ENCODE results near the gene PALB2. TPM values are rescaled to one million over a fixed set of nuclear protein-coding genes. Genes with fewer than 3 reads are reported as not detected.

The PALB2 gene
- total RNA-seq, 3 donors from 2014 or later = 22.1 to 27.3 (median 22.9) TPM

GRCh38 chr16:23581764-23582163 lies 59.3 kb downstream of the PALB2 start:
- H3K27me3 Mint-ChIP-seq (ENCODE audit: low read depth) = no peaks in the 10 kb centered on the region
- no peaks in the 10 kb centered on the region for H3K4me1 Mint-ChIP-seq (ENCODE audit: low read depth)
- ATAC-seq (no peak), DNase-seq (no peak)
- H3K9me3 Mint-ChIP-seq = no peaks in the 10 kb centered on the region
- peaks cover 10% of the 10 kb centered on the region for H3K36me3 Mint-ChIP-seq (ENCODE audit: insufficient read depth)
- no peak overlapping the region for H3K4me3 Mint-ChIP-seq

- Mint-ChIP-seq H3K4me3 (no peak overlapping the region), H3K36me3 (ENCODE audit: insufficient read depth) (peaks cover 12% of the 10 kb centered on the region), H3K9me3 (no peaks in the 10 kb centered on the region), H3K4me1 (ENCODE audit: low read depth) (no peaks in the 10 kb centered on the region), H3K27me3 (ENCODE audit: low read depth) (no peaks in the 10 kb centered on the region)
- ATAC-seq (no peak), DNase-seq (no peak)
These were observed 60.7 kb downstream of the PALB2 start for GRCh38 chr16:23580391-23580790.

GRCh38 chr16:23579371-23579770 lies 61.7 kb downstream of the PALB2 start:
- DNase-seq (no peak), ATAC-seq (no peak)
- Mint-ChIP-seq H3K4me1 (ENCODE audit: low read depth) (no peaks in the 10 kb centered on the region), H3K27me3 (ENCODE audit: low read depth) (no peaks in the 10 kb centered on the region), H3K4me3 (no peak overlapping the region), H3K9me3 (no peaks in the 10 kb centered on the region), H3K36me3 (ENCODE audit: insufficient read depth) (peaks cover 9% of the 10 kb centered on the region)

- Mint-ChIP-seq H3K4me1 (ENCODE audit: low read depth) (no peaks in the 10 kb centered on the region), H3K36me3 (ENCODE audit: insufficient read depth) (peaks cover 13% of the 10 kb centered on the region), H3K9me3 (no peaks in the 10 kb centered on the region), H3K4me3 (no peak overlapping the region), H3K27me3 (ENCODE audit: low read depth) (no peaks in the 10 kb centered on the region)
- ATAC-seq (no peak), DNase-seq (no peak)
These were observed 62.8 kb downstream of the PALB2 start for GRCh38 chr16:23578101-23578830.

- peaks cover 16% of the 10 kb centered on the region for H3K36me3 Mint-ChIP-seq (ENCODE audit: insufficient read depth)
- H3K4me3 Mint-ChIP-seq = no peak overlapping the region
- H3K4me1 Mint-ChIP-seq (ENCODE audit: low read depth) = no peaks in the 10 kb centered on the region
- H3K27me3 Mint-ChIP-seq (ENCODE audit: low read depth) = no peaks in the 10 kb centered on the region
- DNase-seq (no peak), ATAC-seq (no peak)
- H3K9me3 Mint-ChIP-seq = no peaks in the 10 kb centered on the region
These were observed 63.6 kb downstream of the PALB2 start for GRCh38 chr16:23577493-23577892.

DNA sequence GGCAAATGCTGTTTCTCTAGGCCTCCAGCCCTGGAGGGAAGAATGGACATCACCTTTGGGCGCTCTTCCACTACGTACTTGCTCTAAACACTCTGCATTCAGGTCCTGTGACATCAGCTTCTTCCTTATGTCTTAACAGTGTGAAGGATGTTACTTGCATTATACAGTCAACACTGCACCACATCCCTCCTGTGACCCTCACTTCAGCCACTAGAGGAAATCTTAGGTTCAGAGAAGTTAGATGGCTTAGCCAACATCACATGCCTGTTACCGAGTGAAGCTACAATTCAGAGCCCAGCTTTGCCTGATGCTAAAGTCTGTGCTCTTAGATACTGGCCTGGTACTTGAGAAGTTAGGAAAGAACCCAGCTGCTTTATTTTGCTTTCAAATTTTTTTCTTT lies 65.3 kb downstream of the PALB2 start:
- Mint-ChIP-seq H3K4me3 (no peak overlapping the region), H3K4me1 (ENCODE audit: low read depth) (no peaks in the 10 kb centered on the region), H3K9me3 (no peaks in the 10 kb centered on the region), H3K27me3 (ENCODE audit: low read depth) (no peaks in the 10 kb centered on the region), H3K36me3 (ENCODE audit: insufficient read depth) (peaks cover 25% of the 10 kb centered on the region)
- no peak for ATAC-seq
- DNase-seq = no peak

- H3K4me3 Mint-ChIP-seq = no peak overlapping the region
- peaks cover 28% of the 10 kb centered on the region for H3K36me3 Mint-ChIP-seq (ENCODE audit: insufficient read depth)
- ATAC-seq = no peak
- H3K9me3 Mint-ChIP-seq = no peaks in the 10 kb centered on the region
- H3K4me1 Mint-ChIP-seq (ENCODE audit: low read depth) = peaks cover 2% of the 10 kb centered on the region
- DNase-seq = no peak
- H3K27me3 Mint-ChIP-seq (ENCODE audit: low read depth) = no peaks in the 10 kb centered on the region
These were observed 67.3 kb downstream of the PALB2 start for GRCh38 chr16:23573817-23574216.

- peaks cover 2% of the 10 kb centered on the region for H3K4me1 Mint-ChIP-seq (ENCODE audit: low read depth)
- DNase-seq (no peak), ATAC-seq (no peak)
- H3K36me3 Mint-ChIP-seq (ENCODE audit: insufficient read depth) = peaks cover 35% of the 10 kb centered on the region
- H3K27me3 Mint-ChIP-seq (ENCODE audit: low read depth) = no peaks in the 10 kb centered on the region
- H3K9me3 Mint-ChIP-seq = no peaks in the 10 kb centered on the region
- H3K4me3 Mint-ChIP-seq = no peak overlapping the region
These were observed 68.7 kb downstream of the PALB2 start for GRCh38 chr16:23572394-23572793.

- Mint-ChIP-seq H3K4me3 (no peak overlapping the region), H3K27me3 (ENCODE audit: low read depth) (no peaks in the 10 kb centered on the region), H3K36me3 (ENCODE audit: insufficient read depth) (peaks cover 39% of the 10 kb centered on the region), H3K4me1 (ENCODE audit: low read depth) (peaks cover 2% of the 10 kb centered on the region), H3K9me3 (no peaks in the 10 kb centered on the region)
- ATAC-seq (no peak), DNase-seq (no peak)
These were observed 69.2 kb downstream of the PALB2 start for GRCh38 chr16:23571895-23572294.

GRCh38 chr16:23570992-23571632 lies 70.0 kb downstream of the PALB2 start:
- Mint-ChIP-seq H3K4me1 (ENCODE audit: low read depth) (peaks cover 2% of the 10 kb centered on the region), H3K36me3 (ENCODE audit: insufficient read depth) (peaks cover 44% of the 10 kb centered on the region), H3K9me3 (no peaks in the 10 kb centered on the region), H3K27me3 (ENCODE audit: low read depth) (no peaks in the 10 kb centered on the region), H3K4me3 (no peak overlapping the region)
- DNase-seq = no peak
- ATAC-seq = no peak

DNA sequence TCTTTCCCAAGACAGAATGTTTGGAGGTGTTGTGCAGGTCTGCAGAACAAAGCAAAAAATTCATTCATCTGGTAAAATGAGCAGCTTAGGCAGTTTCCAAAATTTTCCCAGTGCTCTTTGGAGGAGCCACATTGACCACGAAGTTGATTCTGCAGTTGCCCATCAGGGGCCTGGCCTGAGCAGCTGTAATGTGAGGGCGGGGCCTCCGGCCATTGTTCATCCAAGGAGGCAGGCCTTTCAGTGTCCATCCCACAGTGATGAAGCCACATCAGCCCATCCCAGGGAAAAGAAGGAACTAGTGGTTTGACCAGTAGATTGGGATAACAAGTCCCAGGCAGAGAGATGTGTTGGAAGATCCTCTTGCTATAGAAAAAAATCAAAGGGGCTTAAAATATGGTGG lies 73.5 kb downstream of the PALB2 start:
- Mint-ChIP-seq H3K36me3 (ENCODE audit: insufficient read depth) (peaks cover 53% of the 10 kb centered on the region), H3K27me3 (ENCODE audit: low read depth) (no peaks in the 10 kb centered on the region), H3K4me1 (ENCODE audit: low read depth) (peaks cover 2% of the 10 kb centered on the region), H3K9me3 (no peaks in the 10 kb centered on the region), H3K4me3 (no peak overlapping the region)
- ATAC-seq (no peak), DNase-seq (no peak)

DNA sequence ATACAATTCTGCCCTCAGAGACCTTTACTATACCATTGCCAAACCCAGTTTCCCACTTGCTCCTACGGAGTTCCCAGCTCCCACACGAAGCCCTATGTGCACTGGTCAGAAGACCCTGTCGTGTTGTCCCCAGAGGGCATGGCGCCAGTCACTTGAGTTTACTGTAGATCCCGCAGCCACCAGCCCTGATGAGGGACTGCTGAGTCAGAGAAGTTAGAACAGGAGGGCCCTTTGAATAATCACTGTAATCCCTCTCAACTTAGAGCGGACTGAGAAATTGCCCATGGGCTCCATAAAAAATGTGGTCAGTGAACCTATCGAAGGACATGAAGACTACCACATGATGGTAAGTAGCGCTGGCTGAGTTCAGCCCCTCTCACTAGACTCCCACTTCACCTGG lies 74.4 kb downstream of the PALB2 start:
- Mint-ChIP-seq H3K36me3 (ENCODE audit: insufficient read depth) (peaks cover 52% of the 10 kb centered on the region), H3K4me1 (ENCODE audit: low read depth) (peaks cover 2% of the 10 kb centered on the region), H3K4me3 (no peak overlapping the region), H3K9me3 (no peaks in the 10 kb centered on the region), H3K27me3 (ENCODE audit: low read depth) (no peaks in the 10 kb centered on the region)
- DNase-seq (no peak), ATAC-seq (no peak)

DNA sequence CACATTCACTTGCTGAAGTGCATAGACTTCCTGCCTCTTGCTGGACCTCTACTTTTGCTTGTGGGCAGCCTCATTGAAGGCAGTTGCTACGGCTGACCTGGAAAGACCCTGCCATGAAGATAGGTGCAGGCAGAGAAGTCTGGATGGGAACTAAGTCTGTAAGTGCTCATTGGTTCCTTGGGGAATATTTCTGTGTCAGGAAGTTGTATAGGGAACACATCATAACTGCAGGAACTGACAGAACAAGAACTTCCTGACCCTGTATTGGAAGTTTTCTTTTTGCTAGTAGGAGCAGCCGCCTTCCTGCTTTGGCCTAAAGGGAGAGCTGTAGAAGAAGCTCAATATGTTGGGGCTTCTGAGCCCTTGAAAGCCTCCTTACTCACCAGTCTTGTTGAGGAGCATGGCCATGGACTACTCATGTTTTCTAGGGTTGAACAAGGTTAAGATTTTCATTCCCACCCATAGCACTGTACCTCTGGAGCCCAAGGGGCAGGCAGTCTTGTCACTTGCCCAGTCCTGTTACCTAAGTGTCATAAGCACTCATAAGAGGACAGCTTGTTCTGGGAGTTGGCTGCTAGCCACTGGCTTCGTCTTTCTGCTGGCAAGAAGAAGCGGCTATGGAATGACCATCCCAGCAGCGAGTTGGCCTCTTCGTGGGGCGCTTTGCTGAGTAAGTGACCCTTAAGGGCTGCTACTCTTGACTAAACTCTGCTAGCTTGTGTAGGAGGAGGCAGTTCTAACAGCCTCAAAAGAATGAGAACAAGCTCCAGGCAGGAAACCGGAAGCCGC lies 76.3 kb downstream of the PALB2 start:
- Mint-ChIP-seq H3K9me3 (no peaks in the 10 kb centered on the region), H3K4me1 (ENCODE audit: low read depth) (peaks cover 12% of the 10 kb centered on the region), H3K27me3 (ENCODE audit: low read depth) (no peaks in the 10 kb centered on the region), H3K4me3 (no peak overlapping the region), H3K36me3 (ENCODE audit: insufficient read depth) (peaks cover 55% of the 10 kb centered on the region)
- ATAC-seq (no peak), DNase-seq (no peak)

DNA sequence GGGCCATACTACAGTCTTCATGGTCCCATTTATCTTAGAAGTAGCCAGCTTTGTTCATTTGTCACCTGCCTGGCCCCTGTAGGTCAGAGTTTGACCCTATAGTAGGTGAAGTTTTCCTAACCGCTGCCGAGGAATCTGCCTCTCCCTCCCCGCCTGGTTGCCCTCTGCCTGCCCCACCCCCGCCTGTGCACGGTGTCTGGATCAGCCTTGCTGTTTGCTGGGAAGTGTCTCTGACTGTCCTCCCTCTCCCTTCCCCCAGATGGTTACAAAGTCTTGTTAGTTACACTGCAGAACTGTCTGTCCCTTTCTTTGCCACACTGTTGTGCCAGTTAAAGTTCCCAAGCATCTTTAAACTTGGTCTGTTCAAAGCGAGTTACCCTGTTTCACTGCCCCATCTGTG lies 77.9 kb downstream of the PALB2 start:
- H3K36me3 Mint-ChIP-seq (ENCODE audit: insufficient read depth) = peaks cover 50% of the 10 kb centered on the region
- no peaks in the 10 kb centered on the region for H3K9me3 Mint-ChIP-seq
- DNase-seq = no peak
- H3K27me3 Mint-ChIP-seq (ENCODE audit: low read depth) = no peaks in the 10 kb centered on the region
- H3K4me3 Mint-ChIP-seq = no peak overlapping the region
- H3K4me1 Mint-ChIP-seq (ENCODE audit: low read depth) = peaks cover 25% of the 10 kb centered on the region
- ATAC-seq = no peak

- peaks cover 25% of the 10 kb centered on the region for H3K4me1 Mint-ChIP-seq (ENCODE audit: low read depth)
- peaks cover 45% of the 10 kb centered on the region for H3K36me3 Mint-ChIP-seq (ENCODE audit: insufficient read depth)
- H3K9me3 Mint-ChIP-seq = no peaks in the 10 kb centered on the region
- ATAC-seq (no peak), DNase-seq (no peak)
- H3K27me3 Mint-ChIP-seq (ENCODE audit: low read depth) = no peaks in the 10 kb centered on the region
- H3K4me3 Mint-ChIP-seq = no peak overlapping the region
These were observed 78.6 kb downstream of the PALB2 start for GRCh38 chr16:23562505-23562904.
